ENCODE measurements around the gene KLHL22.
"Not testable (repeated sequence)": the region's sequence is repeated elsewhere in the genome, so short reads cannot be mapped to it uniquely, and the experiment has no call there.

GRCh38 chr22:20409385-20409784 lies 86.2 kb downstream of the KLHL22 start:
- TF ChIP-seq CTCF (conservative IDR thresholded peaks at IDR 0.05; ENCODE audit: low read depth, low read length); POLR2A (IDR thresholded peaks at IDR 0.05; ENCODE audit: low read depth, low read length); RFX5 (IDR thresholded peaks at IDR 0.05; ENCODE audit: low read depth, low read length); USF2 (IDR thresholded peaks at IDR 0.05; ENCODE audit: low read depth, low read length): not testable (repeated sequence)

All from IMR-90 (cell line).